ENCODE results near the gene TMEM50A.
"Not testable (repeated sequence)": the region's sequence is repeated elsewhere in the genome, so short reads cannot be mapped to it uniquely, and the experiment has no call there.

DNA sequence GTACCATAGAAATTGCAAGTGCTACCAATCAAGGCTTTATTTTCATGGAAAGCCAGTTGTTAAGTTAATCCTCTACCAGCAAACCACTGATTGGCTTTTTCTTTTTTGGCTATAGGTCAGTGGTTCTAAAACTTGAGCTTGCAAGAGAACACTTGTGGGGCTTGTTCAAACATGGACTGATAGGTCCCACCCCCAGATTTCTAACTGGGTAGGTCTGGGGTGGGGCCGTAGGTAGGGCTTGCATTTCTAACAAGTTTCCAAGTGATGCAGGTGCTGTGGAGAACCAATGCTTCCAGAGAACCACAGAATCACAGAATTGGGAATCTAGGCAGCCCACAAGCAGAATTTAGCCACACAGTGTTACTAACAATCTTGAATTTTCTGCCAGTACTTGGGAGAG, 45.7 kb downstream of the TMEM50A start:
- TF ChIP-seq CTCF (conservative IDR thresholded peaks at IDR 0.05; ENCODE audit: low read depth, low read length); EZH2 (IDR thresholded peaks at IDR 0.05; ENCODE audit: low read length, unreplicated experiment); EZH2phosphoT487 (IDR thresholded peaks at IDR 0.05; ENCODE audit: borderline replicate concordance, low read length): not testable (repeated sequence)

All from PC-3 (cell line).